Lower leg skin (tissue), 3 donors: ENCODE data around the gene SMARCB1.

Experiments used
- POLR2A ChIP-seq, 2 donors: fragments of 450-650 bp; IDR thresholded peaks; one replicate each; pipeline ENCODE4 v1.6.1; 2016 to 2017; ENCODE audit warnings: antibody characterized with exemption in 2 of 2, mild to moderate bottlenecking in 1 of 2, moderate library complexity in 1 of 2
- TF ChIP-seq, protein P1 (sequence below), 3 donors: fragments of 450-650 bp; IDR thresholded peaks; one replicate each; pipeline ENCODE4 v1.5.1; 2016; ENCODE audit warnings: antibody characterized with exemption in 3 of 3, mild to moderate bottlenecking in 3 of 3, moderate library complexity in 2 of 3

GRCh38 chr22:23753385-23753784 lies 33.4 kb upstream of the SMARCB1 start:
- TF ChIP-seq, protein P1, sequence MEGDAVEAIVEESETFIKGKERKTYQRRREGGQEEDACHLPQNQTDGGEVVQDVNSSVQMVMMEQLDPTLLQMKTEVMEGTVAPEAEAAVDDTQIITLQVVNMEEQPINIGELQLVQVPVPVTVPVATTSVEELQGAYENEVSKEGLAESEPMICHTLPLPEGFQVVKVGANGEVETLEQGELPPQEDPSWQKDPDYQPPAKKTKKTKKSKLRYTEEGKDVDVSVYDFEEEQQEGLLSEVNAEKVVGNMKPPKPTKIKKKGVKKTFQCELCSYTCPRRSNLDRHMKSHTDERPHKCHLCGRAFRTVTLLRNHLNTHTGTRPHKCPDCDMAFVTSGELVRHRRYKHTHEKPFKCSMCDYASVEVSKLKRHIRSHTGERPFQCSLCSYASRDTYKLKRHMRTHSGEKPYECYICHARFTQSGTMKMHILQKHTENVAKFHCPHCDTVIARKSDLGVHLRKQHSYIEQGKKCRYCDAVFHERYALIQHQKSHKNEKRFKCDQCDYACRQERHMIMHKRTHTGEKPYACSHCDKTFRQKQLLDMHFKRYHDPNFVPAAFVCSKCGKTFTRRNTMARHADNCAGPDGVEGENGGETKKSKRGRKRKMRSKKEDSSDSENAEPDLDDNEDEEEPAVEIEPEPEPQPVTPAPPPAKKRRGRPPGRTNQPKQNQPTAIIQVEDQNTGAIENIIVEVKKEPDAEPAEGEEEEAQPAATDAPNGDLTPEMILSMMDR (IDR thresholded peaks at IDR 0.05): no peak
- TF ChIP-seq POLR2A (IDR thresholded peaks at IDR 0.05): no peak
